Brain microvascular endothelial cell (primary cell): ENCODE results near the gene CNKSR2.

Source experiments
- DNase-seq: peaks from one replicate; pipeline ENCODE4 v3.0.0-alpha.2; 2020
- H3K27ac ChIP-seq: fragments of 250-450 bp; sonication (Bioruptor Pico); 2 replicates; pipeline ENCODE4 v1.5.1; 2020; ENCODE audit warnings: mild to moderate bottlenecking, moderate library complexity
- H3K27me3 ChIP-seq: fragments of 250-450 bp; sonication (Bioruptor Pico); replicated peaks from 2 replicates; pipeline ENCODE4 v1.5.1; 2020; ENCODE audit warnings: mild to moderate bottlenecking
- H3K36me3 ChIP-seq: fragments of 250-450 bp; sonication (Bioruptor Pico); replicated peaks from 2 replicates; pipeline ENCODE4 v1.5.1; 2020; ENCODE audit warnings: mild to moderate bottlenecking
- H3K4me3 ChIP-seq: 2 replicates; pipeline ENCODE4 v1.5.1; 2011; ENCODE audit warnings: low read depth, mild to moderate bottlenecking, control low read depth, low read length, moderate library complexity
- CTCF ChIP-seq: IDR thresholded peaks from 2 replicates; pipeline ENCODE4 v1.5.1; 2011; ENCODE audit warnings: low read depth, mild to moderate bottlenecking, moderate library complexity, low read length, control low read depth, inconsistent platforms; ENCODE audit errors: missing control alignments
- in situ Hi-C: cut with HindIII; loops from 2 replicates; pipeline ENCODE4 v1.10.0; 2017; ENCODE audit warnings: low sequenced_read_pairs, low pct_ligation_motif_present

The CNKSR2 gene

GRCh38 chrX:21666679-21667078 lies 292.5 kb downstream of the CNKSR2 start:
- Histone ChIP-seq H3K36me3 (no peaks in the 10 kb centered on the region), H3K4me3 (no peak overlapping the region), H3K27ac (no peak overlapping the region), H3K27me3 (no peaks in the 10 kb centered on the region)
- TF ChIP-seq CTCF: no peak
- in situ Hi-C loops: no loop called here
- no peak for DNase-seq

DNA sequence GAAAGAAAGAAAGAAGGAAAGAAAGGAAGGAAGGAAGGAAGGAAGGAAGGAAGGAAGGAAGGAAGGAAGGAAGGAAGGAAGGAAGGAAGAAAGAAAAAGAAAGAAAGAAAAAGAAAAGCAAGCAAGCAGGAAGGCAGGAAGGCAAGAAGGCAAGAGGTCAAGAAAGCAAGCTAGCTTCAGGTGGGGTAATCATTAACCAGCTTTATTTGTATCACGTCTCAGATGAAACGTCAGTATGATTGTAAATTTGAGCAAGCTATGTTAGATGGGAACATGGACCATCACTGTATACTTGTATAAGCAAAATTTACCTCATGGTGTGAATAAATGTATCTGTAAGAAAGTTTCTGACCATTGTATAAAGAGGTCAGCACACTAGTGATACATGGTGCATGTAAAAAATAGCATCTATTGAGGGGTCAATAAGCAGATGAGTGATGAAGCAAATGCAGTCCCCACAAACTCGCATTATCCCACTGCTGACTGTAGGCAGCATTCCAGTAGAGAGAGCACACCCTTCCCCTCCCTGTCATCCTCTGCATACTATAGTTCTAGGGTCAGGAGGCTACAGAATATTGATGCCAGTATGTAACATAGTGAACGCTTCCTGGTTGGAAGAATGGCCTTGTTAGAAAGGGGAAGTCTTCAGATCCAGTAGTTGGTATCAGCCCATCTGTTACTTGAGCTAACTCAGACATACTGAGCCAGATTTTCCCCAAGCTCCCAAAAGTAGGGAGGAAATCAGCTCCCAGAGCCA lies 300.4 kb downstream of the CNKSR2 start:
- Histone ChIP-seq H3K27ac (no peak overlapping the region), H3K4me3 (no peak overlapping the region), H3K27me3 (no peaks in the 10 kb centered on the region), H3K36me3 (no peaks in the 10 kb centered on the region)
- no peak for TF ChIP-seq CTCF
- in situ Hi-C loops: no loop called here
- DNase-seq: no peak

DNA sequence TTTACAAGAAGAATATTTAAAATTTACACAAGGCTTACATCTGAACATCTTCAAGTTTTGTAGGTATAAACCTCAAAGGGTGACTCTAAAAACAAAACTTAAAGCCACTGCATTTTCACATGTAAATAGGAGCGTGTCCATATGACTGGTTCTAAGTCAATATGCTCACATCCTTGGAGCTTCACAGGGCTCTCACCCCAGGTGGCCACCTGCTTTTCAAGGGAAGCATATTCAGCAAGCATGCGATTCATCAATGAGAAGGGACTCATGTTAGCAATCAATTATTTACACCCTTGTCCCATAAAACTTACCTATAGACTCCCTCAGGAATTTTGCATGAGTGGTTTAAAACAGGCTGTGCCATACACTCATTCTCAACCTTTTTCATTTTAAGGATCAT lies 301.7 kb downstream of the CNKSR2 start:
- Histone ChIP-seq H3K4me3 (no peak overlapping the region), H3K27me3 (no peaks in the 10 kb centered on the region), H3K27ac (no peak overlapping the region), H3K36me3 (no peaks in the 10 kb centered on the region)
- no peak for DNase-seq
- no peak for TF ChIP-seq CTCF
- in situ Hi-C loops: no loop called here

DNA sequence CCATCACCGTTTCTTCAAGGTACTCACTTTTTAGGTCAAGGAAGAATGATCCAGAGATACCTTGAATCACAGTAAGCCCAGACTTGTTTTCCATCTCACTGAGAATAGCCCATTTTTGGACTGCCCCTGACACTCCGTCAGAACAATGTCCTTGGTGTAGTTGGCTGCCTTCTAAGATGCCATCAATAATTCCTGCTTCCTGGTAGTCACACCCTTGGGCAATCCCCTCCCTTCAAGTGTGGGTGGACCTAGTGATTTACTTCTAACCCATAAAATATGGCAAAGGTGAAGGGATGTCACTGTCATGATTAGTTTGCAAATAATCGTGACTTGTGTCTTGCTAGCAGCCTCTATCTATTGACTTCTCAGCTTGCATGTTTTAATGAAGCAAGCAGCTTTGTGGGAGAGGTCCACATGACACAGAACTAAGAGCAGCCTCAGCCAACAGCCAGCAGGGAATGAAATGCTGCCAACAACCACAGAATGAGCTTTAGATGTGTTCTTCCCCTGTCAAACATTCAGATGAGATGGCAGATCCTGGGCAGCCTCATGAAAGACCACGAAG lies 303.9 kb downstream of the CNKSR2 start:
- Histone ChIP-seq H3K4me3 (no peak overlapping the region), H3K36me3 (no peaks in the 10 kb centered on the region), H3K27me3 (no peaks in the 10 kb centered on the region), H3K27ac (no peak overlapping the region)
- DNase-seq: no peak
- in situ Hi-C loops: no loop called here
- TF ChIP-seq CTCF: no peak

- DNase-seq: no peak
- Histone ChIP-seq H3K27me3 (no peaks in the 10 kb centered on the region), H3K36me3 (no peaks in the 10 kb centered on the region), H3K4me3 (no peak overlapping the region), H3K27ac (no peak overlapping the region)
- in situ Hi-C loops: no loop called here
- TF ChIP-seq CTCF: no peak
Observed at GRCh38 chrX:21683941-21684340, 309.7 kb downstream of the CNKSR2 start.

DNA sequence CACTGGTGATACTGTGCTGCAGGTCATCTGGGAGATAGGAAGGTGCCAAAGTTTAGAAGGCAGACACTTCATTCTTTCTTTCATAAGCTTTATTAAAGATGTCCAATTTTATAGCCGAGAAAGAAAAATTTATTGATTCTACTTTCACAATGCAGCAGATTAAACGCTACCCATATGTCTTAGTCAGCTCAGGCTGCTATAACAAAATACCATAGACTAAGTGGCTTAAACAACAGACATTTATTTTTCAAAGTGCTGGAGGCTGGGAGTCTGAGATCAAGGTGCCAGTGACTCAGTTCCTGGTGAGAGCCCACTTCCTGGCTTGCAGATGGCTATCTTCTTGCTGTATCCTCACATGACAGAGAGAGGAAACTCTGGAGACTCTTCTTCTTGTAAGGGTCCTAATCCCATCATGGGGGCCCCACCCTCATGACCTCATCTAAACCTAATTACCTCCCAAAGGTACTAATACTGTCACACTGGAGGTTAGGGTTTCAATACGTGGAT lies 317.3 kb downstream of the CNKSR2 start:
- no peak for TF ChIP-seq CTCF
- Histone ChIP-seq H3K4me3 (no peak overlapping the region), H3K27ac (no peak overlapping the region), H3K27me3 (no peaks in the 10 kb centered on the region), H3K36me3 (no peaks in the 10 kb centered on the region)
- in situ Hi-C loops: no loop called here
- no peak for DNase-seq
